Measurements from ENCODE around the gene ACTL10. TPM values are rescaled to one million over a fixed set of nuclear protein-coding genes. Genes with fewer than 3 reads are reported as not detected.

The ACTL10 gene
- total RNA-seq, 2 donors from 2014 or later: 3.9 to 8.0 TPM

DNA sequence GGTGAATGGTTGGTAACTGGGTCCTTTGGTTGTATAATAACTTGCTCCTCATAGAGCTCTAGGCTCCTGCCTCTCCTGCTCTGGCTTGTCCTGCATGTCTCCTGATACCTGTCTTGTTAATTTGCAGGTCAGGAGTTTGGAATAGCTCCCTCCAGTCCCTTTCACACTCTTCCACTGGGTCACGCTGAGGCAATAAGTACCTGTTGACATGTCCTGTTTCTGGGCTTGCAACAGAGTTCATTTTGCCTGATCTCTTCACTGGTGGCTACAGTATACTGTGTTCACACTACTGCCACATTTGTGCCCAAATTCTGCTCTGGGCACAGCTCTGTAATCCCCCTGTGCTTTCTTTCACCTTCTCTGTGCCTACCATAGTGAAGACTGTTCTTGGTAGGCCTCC, 30.0 kb upstream of the ACTL10 start:
- Histone ChIP-seq H3K27ac (no peak overlapping the region), H3K4me3 (no peak overlapping the region), H3K4me1 (no peaks in the 10 kb centered on the region), H3K27me3 (no peaks in the 10 kb centered on the region), H3K9me3 (no peaks in the 10 kb centered on the region), H3K36me3 (peaks cover 7% of the 10 kb centered on the region), H3K9ac (ENCODE audit: low read depth in 2 of 2, low read length in 2 of 2) (no peak overlapping the region)
- TF ChIP-seq, protein P1, sequence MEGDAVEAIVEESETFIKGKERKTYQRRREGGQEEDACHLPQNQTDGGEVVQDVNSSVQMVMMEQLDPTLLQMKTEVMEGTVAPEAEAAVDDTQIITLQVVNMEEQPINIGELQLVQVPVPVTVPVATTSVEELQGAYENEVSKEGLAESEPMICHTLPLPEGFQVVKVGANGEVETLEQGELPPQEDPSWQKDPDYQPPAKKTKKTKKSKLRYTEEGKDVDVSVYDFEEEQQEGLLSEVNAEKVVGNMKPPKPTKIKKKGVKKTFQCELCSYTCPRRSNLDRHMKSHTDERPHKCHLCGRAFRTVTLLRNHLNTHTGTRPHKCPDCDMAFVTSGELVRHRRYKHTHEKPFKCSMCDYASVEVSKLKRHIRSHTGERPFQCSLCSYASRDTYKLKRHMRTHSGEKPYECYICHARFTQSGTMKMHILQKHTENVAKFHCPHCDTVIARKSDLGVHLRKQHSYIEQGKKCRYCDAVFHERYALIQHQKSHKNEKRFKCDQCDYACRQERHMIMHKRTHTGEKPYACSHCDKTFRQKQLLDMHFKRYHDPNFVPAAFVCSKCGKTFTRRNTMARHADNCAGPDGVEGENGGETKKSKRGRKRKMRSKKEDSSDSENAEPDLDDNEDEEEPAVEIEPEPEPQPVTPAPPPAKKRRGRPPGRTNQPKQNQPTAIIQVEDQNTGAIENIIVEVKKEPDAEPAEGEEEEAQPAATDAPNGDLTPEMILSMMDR (IDR thresholded peaks at IDR 0.05): no peak
- intact Hi-C loops (cut with DNase I): no loop called here
- DNase-seq: no peak

DNA sequence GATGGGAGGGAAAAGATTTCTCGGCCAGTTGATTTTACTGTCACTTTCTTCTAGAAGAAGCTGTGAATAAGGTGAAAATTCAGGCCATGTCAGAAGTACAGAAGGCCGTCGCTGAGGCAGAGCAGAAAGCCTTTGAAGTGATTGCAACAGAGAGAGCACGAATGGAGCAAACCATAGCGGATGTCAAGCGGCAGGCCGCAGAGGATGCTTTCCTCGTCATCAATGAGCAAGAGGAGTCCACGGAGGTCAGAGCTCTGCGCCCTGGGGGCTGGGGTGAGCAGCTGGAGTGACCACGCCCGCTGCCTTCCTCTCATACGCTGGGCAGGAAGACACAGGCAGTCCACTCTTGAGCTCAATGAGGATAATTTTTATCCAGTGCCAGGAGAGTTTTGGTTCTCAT, 26.5 kb upstream of the ACTL10 start:
- DNase-seq: no peak
- Histone ChIP-seq H3K36me3 (peaks cover 7% of the 10 kb centered on the region), H3K27me3 (no peaks in the 10 kb centered on the region), H3K9ac (ENCODE audit: low read depth in 2 of 2, low read length in 2 of 2) (no peak overlapping the region), H3K4me1 (no peaks in the 10 kb centered on the region), H3K27ac (no peak overlapping the region), H3K9me3 (no peaks in the 10 kb centered on the region), H3K4me3 (no peak overlapping the region)
- TF ChIP-seq, protein P1 (IDR thresholded peaks at IDR 0.05): no peak
- intact Hi-C loops (cut with DNase I): no loop called here

DNA sequence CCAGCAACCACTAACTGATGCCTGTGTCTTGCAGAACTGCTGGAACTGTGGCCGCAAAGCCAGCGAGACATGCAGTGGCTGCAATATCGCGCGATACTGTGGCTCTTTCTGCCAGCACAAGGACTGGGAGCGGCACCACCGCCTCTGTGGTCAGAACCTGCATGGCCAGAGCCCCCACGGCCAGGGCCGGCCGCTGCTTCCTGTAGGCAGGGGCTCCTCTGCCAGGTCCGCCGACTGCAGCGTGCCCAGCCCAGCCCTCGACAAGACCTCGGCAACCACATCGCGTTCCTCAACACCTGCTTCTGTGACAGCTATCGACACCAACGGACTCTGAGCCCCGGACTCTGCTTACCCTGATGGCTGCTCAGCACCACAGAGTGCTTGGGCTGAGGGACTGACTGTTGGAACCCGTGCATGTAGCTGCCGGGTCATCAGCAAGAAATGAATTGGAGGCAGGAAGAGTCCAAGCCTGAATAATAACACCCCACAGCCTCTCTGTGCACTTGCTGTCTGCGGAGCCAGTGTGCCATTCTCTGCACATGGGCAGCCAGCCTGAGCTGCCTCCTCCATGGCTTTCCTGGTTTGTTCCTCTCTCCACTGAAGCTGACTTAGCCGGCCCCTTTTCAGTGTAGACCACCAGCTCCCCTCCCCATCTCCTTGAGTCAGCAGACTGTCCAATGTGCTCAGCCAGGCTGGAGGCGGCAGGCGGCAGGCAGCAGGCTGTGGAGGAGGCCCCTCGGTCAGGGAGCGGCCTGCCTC, 22.3 kb upstream of the ACTL10 start:
- no peak overlapping the region for H3K27ac ChIP-seq
- peaks cover 7% of the 10 kb centered on the region for H3K36me3 ChIP-seq
- no peaks in the 10 kb centered on the region for H3K4me1 ChIP-seq
- DNase-seq: no peak
- H3K9ac ChIP-seq (ENCODE audit: low read depth in 2 of 2, low read length in 2 of 2): no peak overlapping the region
- H3K9me3 ChIP-seq: no peaks in the 10 kb centered on the region
- intact Hi-C loops (cut with DNase I): no loop called here
- H3K4me3 ChIP-seq: no peak overlapping the region
- H3K27me3 ChIP-seq: no peaks in the 10 kb centered on the region
- TF ChIP-seq, protein P1 (IDR thresholded peaks at IDR 0.05): no peak

DNA sequence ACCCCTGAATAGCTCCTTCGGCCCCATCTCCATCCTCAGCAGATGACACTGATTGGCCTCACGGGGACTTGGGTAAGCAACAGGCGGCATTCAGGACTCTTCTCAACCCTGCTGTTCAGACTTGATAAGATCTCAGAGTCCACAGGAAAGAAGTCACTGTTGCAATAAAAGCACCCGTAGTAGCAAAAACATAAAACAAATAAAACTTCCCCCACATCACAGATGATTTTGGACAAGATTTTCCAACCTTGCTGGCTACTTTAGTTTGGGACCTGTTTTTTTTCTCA, 21.7 kb upstream of the ACTL10 start:
- Histone ChIP-seq H3K4me1 (no peaks in the 10 kb centered on the region), H3K9ac (ENCODE audit: low read depth in 2 of 2, low read length in 2 of 2) (no peak overlapping the region), H3K27me3 (no peaks in the 10 kb centered on the region), H3K9me3 (no peaks in the 10 kb centered on the region), H3K36me3 (peaks cover 4% of the 10 kb centered on the region), H3K4me3 (no peak overlapping the region), H3K27ac (no peak overlapping the region)
- intact Hi-C loops (cut with DNase I): no loop called here
- no peak for DNase-seq
- TF ChIP-seq, protein P1 (IDR thresholded peaks at IDR 0.05): no peak

DNA sequence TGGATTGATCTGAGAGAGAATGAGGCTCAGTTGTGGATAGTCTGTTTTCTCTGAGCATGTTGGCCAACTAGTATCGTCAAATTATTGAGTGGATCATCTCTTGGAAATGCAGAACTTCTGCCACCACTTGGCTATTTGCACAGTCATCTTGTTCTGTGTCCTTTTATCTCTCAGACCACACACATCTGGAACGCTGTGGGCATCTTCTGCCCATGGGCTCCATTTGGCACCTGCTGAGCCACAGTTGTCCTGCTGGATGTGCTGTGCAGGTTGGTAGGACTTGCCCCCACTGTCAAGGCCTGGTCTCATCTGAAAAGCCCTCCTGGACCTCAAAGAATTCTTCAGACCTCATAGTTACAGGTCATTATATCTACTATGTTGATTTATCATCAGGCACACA, 21.3 kb upstream of the ACTL10 start:
- no peak overlapping the region for H3K4me3 ChIP-seq
- no peaks in the 10 kb centered on the region for H3K4me1 ChIP-seq
- TF ChIP-seq, protein P1 (IDR thresholded peaks at IDR 0.05): no peak
- no peak for DNase-seq
- H3K36me3 ChIP-seq: peaks cover under 1% of the 10 kb centered on the region
- intact Hi-C loops (cut with DNase I): no loop called here
- no peak overlapping the region for H3K9ac ChIP-seq (ENCODE audit: low read depth in 2 of 2, low read length in 2 of 2)
- H3K9me3 ChIP-seq: no peaks in the 10 kb centered on the region
- H3K27me3 ChIP-seq: no peaks in the 10 kb centered on the region
- H3K27ac ChIP-seq: no peak overlapping the region
